HT1080 (cell line): ENCODE results near the gene CRYBB2. TPM values are rescaled to one million over a fixed set of nuclear protein-coding genes. Genes with fewer than 3 reads are reported as not detected.
"Not testable (repeated sequence)": the region's sequence is repeated elsewhere in the genome, so short reads cannot be mapped to it uniquely, and the experiment has no call there.

Experiments
- DNase-seq: peaks from one replicate; pipeline ENCODE4 v3.0.0-alpha.2; 2015; ENCODE audit warnings: low read depth
- polyA plus RNA-seq, 2 experiments: library from polyadenylated mRNA; depleted of rRNA; stranded (reverse); fragments of >200 nt; gene quantifications; 2 replicates each; pipeline ENCODE4 v1.2.3, GENCODE V29; 2015
- total RNA-seq: library from RNA; depleted of rRNA; stranded (reverse); fragments of >200 nt; shearing (Covaris generic); gene quantifications from 2 replicates; pipeline ENCODE4 v1.2.3, GENCODE V29; 2014; rRNA removed

The CRYBB2 gene, protein sequence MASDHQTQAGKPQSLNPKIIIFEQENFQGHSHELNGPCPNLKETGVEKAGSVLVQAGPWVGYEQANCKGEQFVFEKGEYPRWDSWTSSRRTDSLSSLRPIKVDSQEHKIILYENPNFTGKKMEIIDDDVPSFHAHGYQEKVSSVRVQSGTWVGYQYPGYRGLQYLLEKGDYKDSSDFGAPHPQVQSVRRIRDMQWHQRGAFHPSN
- total RNA-seq = not detected in 2 replicates
- polyA plus RNA-seq (2015; cell fraction: cytosol; rRNA removed) = 0.24 TPM in 1 of 2 replicates, not detected in the other
- not detected in 2 replicates for polyA plus RNA-seq (2015; cell fraction: nucleus; rRNA removed)

DNA sequence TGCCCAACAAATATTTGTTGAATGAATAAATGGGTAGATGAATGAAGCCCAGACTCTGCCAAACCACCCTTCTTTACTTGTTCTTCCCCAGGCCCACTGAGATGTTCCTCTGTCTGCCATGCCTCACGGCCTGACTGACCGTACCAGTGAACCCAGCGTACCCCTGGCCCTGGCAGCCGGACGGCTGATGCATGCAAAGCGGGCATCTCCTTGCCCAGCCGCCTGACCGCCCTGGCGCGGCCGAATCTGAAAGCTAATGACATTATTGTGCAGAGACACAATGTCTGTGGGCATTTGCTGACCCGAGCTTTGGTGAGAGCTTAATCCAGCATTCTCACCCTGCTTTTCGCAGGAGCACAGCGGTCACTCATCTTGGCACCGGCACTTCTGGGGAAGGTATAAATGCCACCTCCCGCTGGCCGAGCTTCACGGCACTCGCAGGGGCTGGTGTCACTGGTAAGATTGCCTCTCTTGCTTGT is at the start of gene CRYBB2:
Gene CRYBB2 (plus strand): TSS at position 429 of the 479 bp plus-strand sequence. CDS start 1,791 bp downstream, outside the sequence.
- DNase-seq = no peak

GRCh38 chr22:25170426-25170980 is 48.9 kb upstream of the CRYBB2 start:
- DNase-seq = no peak

DNA sequence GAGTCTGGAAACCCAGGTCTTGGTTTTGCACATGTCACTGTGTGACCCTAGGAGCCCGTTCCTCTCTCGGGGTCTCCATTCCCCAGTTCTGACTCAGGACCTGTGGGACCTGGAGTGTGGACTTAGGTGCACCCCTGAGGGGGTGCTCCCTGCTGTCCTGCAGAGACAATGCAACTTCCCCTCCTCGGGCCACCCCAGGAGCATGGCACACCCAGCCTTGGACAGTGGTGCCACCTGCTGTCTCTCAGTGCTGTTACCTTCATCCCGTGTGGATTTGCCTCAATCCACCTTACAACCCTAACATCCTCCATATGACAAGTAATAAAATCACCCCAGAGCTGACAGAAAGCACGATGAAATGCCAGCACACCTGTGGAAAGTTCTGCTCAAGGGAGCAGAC is 47.3 kb upstream of the CRYBB2 start:
- DNase-seq = peak; percentile 24

DNA sequence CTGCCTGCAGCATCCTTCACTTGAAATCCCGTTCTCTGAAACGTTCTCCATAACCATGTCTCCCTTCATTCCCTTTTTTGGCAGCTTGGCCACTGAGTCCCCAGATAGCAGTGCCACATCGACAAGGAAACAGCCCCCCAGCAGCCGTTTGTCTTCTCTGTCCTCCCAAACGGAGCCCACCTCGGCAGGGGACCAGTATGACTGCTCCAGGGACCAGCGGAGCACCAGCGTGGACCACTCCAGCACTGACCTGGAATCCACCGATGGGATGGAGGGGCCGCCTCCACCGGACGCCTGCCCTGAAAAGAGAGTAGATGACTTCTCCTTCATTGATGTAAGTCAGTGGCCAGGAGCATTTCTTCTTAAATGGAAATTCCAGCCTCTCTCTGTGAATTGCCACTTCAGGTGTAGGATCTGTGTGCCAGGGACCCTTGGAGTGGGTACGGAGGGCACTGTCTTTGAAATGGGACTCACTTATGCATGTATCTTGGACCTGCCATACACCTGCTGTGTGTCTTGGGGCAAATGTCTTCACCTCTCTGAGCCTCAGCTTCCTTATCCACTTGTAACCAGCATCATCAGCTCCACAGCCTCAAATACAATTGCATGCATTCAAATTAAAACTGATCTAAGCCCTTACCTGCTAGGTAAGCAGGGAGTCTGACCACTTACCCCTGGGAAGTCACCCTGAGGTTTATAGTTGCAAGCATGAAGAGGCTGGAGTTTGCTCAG is 45.1 kb upstream of the CRYBB2 start:
- DNase-seq = no peak

- DNase-seq = no peak
Measured at GRCh38 chr22:25174888-25175411, 44.5 kb upstream of the CRYBB2 start.

DNA sequence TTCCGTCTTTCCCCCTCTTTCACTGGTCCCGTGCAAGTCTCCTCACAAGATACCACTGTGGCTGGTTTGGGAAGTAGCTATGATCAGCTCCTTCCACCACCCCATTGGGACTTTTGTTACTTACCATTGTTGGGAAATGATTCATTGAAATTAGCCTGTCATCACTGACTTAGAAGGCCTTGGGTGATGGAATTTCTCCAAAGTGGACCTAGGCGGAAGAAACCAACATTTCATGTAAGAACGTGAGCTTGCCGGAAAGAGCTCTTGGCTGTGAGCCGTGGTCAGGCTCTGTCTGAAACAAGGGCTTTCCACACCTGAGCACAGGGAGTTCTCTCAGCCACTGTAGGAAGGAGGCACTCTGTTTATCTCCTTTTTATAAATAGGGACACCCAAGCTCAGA is 43.3 kb upstream of the CRYBB2 start:
- no peak for DNase-seq

GRCh38 chr22:25176799-25177198 is 42.6 kb upstream of the CRYBB2 start:
- DNase-seq = no peak

DNA sequence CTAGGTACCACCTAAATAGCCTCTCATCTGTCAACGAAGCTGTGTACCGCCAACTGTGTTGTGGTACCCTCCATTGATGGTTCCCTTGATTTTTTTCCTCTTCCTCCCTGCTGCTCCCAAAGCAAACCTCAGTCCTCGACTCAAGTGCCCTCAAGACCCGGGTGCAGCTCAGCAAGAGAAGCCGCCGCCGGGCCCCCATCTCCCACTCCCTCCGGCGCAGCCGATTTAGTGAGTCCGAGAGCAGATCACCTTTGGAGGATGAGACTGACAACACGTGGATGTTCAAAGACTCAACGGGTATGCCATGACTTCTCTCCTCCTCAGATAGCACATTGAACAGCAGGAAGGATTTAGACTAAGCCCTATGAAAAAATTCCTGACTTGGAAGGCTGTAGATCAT is 42.2 kb upstream of the CRYBB2 start:
- no peak for DNase-seq

GRCh38 chr22:25177895-25178294 is 41.5 kb upstream of the CRYBB2 start:
- no peak for DNase-seq

- not testable (repeated sequence) for DNase-seq
Measured at GRCh38 chr22:25178348-25178747, 41.1 kb upstream of the CRYBB2 start.

DNA sequence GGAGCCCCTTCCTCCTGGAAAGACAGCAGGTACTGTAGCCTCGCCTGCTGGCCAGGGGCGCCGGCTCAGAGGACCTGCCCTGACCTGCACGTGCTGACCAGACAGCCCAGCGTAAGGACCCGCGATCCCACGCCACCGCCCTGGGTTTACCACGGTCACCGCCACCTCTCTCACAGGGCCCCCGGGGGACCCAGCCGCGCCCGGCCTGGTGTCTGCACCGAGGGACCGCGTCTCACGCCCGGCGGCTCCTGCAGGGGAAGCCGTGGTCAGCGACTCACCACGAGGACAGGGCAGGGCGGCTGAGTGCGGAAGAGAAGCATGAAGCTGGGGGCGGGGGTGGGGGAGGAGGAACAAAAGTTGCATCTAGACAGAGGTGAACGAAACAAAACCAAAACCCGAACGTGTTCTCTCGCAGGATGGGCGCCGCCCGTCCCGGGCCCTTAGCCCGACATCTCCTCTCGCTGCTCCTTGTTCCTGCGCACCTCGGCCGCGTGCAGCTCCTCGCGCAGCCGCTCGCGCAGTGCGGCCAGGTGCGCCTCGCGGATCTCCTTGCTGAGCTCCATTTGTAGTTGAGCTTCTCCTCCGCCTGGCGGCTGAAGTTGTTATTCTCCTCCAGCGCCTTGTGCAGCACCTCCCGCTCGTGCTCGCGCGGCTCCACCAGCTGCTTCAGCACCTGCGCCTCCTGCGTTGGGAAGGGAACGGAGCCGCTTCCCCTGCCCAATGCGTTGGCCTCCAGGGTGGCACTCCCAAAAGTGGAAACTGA is 40.4 kb upstream of the CRYBB2 start:
- DNase-seq = not testable (repeated sequence)

DNA sequence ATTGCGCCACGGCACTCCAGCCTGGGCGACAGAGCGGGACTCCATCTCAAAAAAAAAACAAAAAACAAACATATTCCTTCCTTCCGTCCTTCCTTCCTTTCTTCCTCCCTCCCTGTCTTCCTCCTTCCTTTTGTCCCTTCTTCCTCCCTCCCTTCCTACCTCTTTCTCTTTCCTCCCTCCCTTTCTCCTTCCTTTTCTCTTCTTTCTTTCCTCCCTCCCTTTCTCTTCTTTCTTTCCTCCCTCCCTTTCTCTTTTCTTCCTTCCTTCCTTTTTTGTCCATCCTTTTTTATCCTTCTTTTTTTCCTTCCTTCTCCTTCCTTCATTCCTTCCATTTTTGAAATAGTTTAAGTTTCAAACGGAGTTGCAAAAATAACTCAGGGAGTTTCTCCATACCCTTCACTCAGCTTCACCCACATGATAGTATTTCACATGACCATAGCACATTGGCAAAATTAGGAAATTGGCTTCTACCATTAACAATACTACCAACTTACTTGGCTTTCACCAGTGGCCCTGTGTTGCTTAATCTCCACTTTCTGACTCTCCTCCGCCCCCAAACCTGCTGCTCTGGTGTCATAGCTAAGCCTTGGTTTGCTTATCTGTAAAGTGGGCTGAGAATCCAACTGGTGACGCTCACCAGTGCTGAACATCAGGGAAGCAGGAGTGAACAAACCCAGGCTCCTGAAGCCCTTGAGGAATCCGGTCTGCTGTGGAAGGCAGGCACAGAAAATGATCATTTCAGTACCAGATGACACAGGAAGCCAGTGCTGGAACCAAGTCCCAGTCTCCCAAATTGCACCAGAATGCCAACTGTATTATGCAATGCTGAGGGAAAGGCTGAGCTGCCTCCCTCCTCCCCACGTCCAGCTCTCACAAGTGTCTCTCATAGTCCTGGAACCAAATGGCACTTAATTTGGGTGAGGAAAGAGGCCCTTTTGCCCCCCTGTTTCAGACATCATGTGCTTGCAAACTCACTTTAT is 37.0 kb upstream of the CRYBB2 start:
- no peak for DNase-seq

DNA sequence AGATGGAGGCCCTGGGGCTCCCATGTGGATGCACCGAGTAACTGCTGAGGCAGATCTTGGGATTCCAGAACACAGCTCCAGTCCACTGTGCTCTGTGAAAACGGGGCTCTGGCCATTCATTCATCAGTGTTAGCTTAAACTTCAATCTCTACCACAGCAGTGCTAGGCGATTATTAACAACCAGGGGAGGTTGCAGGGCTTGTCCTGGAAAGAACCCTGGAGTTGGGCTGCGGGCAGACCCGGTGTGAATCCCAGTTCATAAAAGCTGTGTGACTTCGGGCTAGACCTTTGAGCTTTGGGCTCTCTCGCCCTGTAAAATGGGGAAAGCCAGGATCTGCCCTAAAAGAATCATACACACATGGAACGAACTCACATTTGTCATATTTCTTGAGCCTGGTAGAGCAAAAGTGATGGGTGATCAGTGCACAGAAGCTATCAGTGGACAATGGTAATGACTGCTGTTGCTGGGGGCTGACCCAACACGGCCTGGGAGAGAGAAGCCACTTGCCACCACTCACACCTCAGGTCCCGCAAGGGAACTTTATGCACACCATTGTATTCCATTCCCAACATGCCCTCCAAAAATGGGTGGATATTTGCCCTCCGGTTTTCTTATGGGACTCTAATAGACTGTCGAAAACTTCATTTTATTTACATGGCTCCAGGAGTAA is 35.4 kb upstream of the CRYBB2 start:
- DNase-seq = no peak

DNA sequence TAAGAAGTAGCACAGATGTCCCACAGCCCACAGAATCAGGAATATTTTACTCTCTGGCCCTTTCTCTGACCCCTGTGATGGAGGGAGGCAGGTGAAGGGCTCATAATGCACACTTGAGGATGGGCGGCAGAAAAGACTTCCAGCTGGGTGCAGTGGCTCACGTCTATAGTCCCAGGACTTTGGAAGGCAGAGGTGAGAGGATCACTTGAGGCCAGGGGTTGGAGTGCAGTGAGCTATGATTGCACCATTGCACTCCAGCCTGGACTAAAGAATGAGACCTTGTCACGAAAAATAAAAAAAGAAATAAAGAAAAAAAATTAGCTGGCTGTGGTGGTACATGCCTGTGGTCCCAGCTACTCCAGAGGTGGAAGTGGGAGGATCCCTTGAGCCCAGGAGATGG is 33.3 kb upstream of the CRYBB2 start:
- no peak for DNase-seq

DNA sequence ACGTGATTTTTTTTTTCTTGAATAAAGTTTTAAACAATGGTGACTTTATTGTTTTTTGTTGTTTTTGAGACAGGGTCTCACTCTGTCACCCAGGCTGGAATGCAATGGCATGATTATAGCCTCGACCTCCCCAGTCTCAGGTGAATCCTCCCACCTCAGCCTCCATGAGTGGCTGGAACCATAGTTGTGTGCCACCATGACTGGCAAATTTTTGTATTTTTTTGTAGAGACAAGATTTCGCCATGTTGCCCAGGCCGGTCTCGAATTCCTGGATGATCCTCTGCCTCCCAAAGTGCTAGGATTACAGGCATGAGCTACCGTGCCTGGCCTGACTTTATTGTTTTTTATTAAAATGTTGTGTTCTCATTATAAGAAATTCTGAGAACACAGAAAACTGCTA is 32.0 kb upstream of the CRYBB2 start:
- DNase-seq = no peak

GRCh38 chr22:25192406-25192805 is 27.0 kb upstream of the CRYBB2 start:
- DNase-seq = no peak

DNA sequence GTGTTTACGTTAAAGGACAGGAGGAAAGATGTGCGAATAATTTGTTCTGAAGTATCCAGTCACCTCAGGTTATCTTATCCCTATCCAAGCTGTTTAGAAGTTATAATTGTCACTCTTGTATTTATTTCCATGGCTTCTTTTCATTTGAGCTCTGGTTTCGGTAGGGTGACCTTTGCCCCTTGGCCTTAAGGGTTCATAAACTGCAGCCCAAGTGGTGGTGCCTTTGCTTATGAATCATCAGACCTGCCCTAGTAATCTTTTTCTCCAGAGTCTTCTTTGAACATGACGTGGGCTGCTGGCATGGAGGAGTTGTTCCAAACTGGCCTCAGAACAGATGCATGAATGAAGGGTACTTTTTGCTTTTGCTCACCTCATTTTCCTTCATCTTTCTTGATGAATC is 26.3 kb upstream of the CRYBB2 start:
- DNase-seq = no peak

- no peak for DNase-seq
Measured at GRCh38 chr22:25193548-25193947, 25.9 kb upstream of the CRYBB2 start.

DNA sequence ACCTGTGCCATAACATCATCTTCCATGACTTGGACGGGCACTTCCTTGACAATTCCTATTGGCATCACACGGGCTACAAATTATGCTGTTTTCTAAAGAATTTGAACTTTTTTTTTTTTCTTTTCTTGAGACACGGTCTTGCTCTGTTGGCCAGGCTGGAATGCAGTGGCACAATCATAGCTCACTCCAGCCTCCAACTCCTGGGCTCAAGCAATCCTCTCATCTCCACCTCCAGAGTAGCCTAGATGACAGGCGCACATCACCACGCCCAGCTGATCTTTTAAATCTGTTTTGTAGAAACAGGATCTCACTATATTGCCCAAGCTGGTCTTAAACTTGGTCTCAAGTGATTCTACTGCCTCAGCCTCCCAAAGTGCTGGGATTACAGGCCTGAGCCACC is 23.1 kb upstream of the CRYBB2 start:
- DNase-seq = no peak

DNA sequence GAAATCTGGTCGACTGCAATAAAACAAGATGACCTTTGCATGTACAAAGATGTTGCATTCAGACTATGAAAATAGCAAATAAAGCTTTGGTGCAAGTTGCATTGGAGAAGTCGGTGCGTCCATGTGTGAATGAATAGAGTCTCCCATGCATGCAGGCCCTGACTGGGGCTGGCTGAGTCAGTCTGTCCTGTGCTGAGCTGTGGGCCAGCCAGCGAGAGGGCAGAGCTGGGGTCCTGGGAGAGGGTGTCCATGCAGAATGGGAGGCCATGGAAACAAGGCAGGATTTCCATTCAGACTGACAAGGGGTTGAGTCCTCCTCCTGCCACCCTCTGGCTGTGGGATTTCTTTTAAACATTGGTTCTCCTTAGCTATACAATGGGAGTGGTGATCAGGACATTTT is 22.1 kb upstream of the CRYBB2 start:
- DNase-seq = no peak
